Measurements from ENCODE around the gene RPS6KA1.
A peak's percentile ranks its signal among the peaks of the same experiment; 100 is the strongest.

RPS6KA1 gene

GRCh38 chr1:26533951-26534509 is 4.5 kb downstream of the RPS6KA1 start:
- no peak for DNase-seq

GRCh38 chr1:26535201-26535600 is 5.6 kb downstream of the RPS6KA1 start:
- DNase-seq, result no peak

GRCh38 chr1:26536081-26536480 is 6.5 kb downstream of the RPS6KA1 start:
- no peak for DNase-seq

- no peak for DNase-seq
Measured at GRCh38 chr1:26536521-26536920, 7.0 kb downstream of the RPS6KA1 start.

GRCh38 chr1:26537951-26538352 is 8.4 kb downstream of the RPS6KA1 start:
- no peak for DNase-seq

GRCh38 chr1:26538480-26539412 is 9.2 kb downstream of the RPS6KA1 start:
- DNase-seq, result peak; percentile 57

- DNase-seq, result peak; percentile 34
Measured at GRCh38 chr1:26539722-26540121, 10.2 kb downstream of the RPS6KA1 start.

GRCh38 chr1:26540351-26540750 is 10.8 kb downstream of the RPS6KA1 start:
- no peak for DNase-seq

- no peak for DNase-seq
Measured at GRCh38 chr1:26541431-26541815, 11.9 kb downstream of the RPS6KA1 start.

GRCh38 chr1:26541816-26542711 is 12.5 kb downstream of the RPS6KA1 start:
- DNase-seq, result peak; percentile 77

GRCh38 chr1:26542771-26543451 is 13.3 kb downstream of the RPS6KA1 start:
- DNase-seq, result no peak

GRCh38 chr1:26543462-26543861 is 13.9 kb downstream of the RPS6KA1 start:
- no peak for DNase-seq

- no peak for DNase-seq
Measured at GRCh38 chr1:26544126-26544525, 14.6 kb downstream of the RPS6KA1 start.

GRCh38 chr1:26545969-26546323 is 16.4 kb downstream of the RPS6KA1 start:
- no peak for DNase-seq

- DNase-seq, result peak; percentile 43
Measured at GRCh38 chr1:26546375-26546774, 16.8 kb downstream of the RPS6KA1 start.

- DNase-seq, result no peak
Measured at GRCh38 chr1:26546819-26547218, 17.3 kb downstream of the RPS6KA1 start.

GRCh38 chr1:26548841-26549240 is 19.3 kb downstream of the RPS6KA1 start:
- no peak for DNase-seq

- DNase-seq, result no peak
Measured at GRCh38 chr1:26550946-26551345, 21.4 kb downstream of the RPS6KA1 start.

- no peak for DNase-seq
Measured at GRCh38 chr1:26552720-26553119, 23.2 kb downstream of the RPS6KA1 start.

- no peak for DNase-seq
Measured at GRCh38 chr1:26553942-26554682, 24.6 kb downstream of the RPS6KA1 start.

- no peak for DNase-seq
Measured at GRCh38 chr1:26554781-26555180, 25.2 kb downstream of the RPS6KA1 start.

GRCh38 chr1:26555550-26555981 is 26.0 kb downstream of the RPS6KA1 start:
- DNase-seq, result no peak

Measured in CD4-positive, alpha-beta T cell treated with Interleukin-17A for 4 hours (primary cell).